ENCODE data around the gene TTLL4.

GRCh38 chr2:218777276-218777990, 66.8 kb downstream of the TTLL4 start:
- no peak for TF ChIP-seq CTCF (IDR thresholded peaks at IDR 0.05 in 4 of 5, conservative IDR thresholded peaks at IDR 0.05 in 1 of 5)
- TF ChIP-seq POLR2A (IDR thresholded peaks at IDR 0.05): no peak

Data from gastrocnemius medialis (tissue), 4 donors.